Inflammatory macrophage (primary cell): ENCODE data around the gene KRTAP23-1.

Source experiments
- DNase-seq, 2 donors: peaks; one replicate each; pipeline ENCODE4 v3.0.0-alpha.2; 2020 to 2022

The KRTAP23-1 gene

DNA sequence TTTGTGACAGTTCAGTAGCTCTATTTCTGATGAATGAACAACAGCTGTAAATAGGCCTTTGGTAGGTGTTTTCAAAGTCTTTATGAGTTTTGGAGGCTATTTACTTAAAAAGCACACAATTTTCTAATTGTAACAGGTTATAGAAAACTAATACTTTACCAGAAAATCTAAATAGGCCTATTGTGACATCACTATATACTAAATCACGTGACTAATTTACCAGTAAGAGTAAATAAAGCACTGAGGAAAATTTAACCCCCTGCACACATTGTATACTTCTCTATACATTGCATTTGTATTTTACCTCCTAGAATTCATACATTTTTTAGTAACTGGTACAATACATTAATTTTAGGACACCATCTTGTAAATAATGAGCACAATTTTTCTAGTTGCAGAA is 43.3 kb downstream of the KRTAP23-1 start:
- no peak for DNase-seq
